Fibroblast of skin of right quadriceps (primary cell): ENCODE data around the gene HSPH1.

ENCODE experiments used
- DNase-seq: peaks from one replicate; pipeline ENCODE4 v3.0.0-alpha.2; 2013

HSPH1 gene

DNA sequence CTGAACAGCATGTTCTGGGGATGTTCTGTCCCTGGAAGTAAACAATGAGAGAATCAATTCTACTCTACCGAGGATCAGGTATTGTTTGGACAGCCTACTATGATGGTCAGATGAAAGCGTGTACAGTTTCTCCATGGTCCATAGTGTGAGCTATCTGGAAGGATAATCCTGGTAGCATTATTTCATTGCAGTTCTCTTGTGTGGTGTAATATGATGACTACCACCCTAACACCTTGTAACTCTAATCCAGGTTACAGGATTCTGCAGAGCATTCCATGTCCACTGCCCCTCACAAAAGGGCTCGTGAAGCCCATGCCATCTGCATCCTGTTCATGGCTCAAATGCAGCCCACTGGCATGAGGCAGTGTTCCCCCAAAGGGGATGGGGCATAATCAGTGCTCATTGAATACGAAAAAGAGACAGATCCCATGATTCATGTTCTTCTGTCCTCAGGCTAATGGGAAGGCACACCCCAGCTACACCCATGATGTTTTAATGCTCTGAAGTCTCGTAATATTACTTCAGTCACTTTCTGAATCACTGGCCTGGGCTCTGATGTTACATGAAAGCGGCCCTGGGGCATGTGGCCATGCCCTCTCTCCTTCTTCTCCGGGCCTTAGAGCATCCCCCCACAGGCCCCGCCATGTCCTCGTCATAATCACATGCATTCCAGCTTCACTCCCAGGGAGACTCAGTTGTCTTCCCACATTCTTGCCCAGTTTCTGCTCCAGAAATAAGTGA is 68.4 kb downstream of the HSPH1 start:
- DNase-seq, result no peak

DNA sequence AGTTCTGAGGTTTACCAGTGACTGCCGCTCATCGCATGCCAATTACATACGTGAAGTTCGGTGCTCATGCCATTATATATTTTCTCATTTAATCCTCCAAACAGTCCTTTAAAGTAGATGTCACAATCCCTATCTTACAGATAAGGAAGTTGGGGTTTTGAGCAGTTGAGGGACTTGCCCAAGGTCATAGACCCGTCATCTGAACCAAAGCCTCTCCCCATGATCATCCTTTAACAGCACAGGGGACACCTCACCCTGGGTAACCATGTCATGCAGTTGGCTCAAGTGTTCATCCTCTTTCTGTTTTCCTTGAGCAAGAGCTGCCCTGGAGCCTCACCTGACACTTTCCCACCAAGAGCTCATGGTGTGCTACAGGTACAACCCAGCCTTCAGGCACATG is 69.1 kb downstream of the HSPH1 start:
- no peak for DNase-seq

DNA sequence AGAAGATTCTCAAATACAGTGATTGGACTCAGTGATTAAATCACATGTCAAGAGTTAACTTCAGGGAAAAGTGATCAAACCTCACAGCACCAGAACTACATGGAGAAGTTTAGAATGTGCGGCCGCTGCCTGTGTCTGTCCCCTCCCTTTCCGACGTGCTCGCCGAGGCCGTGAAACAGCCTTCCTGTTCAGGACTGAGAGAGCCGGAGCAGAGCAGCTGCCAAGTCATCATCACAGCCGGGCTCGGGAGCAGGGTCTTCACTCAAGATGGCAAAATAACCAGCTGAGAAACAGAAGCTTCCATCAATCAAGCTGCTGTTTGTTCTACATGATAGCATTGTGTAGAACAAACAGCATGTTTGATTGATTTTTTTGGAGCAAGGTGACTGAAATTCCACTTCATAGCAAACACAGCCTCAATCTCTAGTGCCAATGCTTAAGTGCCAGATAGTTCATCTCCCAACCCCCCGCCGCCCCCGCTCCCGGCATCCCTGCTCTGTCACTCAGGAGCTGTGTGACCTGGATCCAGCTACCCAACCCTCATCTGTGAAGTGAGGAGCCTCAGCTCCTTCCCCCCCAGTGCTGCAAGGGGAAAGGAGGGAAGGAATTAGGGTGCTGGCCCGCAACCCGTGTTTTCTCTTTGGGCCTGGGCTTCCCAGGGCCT is 70.6 kb downstream of the HSPH1 start:
- peak; percentile 28 for DNase-seq

DNA sequence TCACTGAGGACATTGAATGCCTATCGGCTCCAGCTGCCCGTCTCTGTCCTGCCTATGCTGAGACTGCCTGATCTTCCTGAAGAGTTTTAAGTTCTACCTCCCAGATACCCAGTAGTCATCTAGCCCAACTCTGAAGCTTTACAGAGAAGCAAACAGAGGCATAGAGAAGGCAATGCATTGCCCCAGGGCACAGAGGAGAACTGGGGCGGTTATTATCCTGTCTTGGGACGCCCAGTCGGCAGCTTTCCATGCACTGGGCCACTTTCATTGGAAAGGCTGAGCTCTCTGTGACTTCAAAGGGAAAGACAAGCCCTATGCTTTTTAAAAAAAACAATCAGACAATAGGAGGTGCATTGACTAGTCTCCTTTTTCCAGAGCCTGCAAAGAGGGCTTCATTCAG is 71.6 kb downstream of the HSPH1 start:
- DNase-seq, result no peak

DNA sequence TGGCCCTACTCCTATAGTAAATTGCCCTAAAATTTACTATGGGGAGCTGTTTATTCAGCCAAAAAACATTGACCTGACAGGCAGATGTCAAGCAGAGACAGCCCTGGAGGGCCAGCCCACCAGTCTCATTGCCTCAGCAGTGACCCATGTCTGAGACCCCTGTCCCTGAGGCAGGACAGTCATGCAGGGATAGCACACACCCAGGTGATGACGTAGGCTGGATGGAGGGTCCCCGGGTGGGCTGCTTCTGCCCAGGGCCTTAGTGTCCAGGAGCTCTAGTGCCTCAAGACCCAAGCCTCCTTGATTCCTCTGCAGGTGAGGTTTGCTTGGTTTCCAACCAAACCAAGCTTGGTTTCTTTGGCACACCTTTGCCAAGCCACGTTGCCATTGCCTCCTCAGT is 72.1 kb downstream of the HSPH1 start:
- DNase-seq, result no peak

DNA sequence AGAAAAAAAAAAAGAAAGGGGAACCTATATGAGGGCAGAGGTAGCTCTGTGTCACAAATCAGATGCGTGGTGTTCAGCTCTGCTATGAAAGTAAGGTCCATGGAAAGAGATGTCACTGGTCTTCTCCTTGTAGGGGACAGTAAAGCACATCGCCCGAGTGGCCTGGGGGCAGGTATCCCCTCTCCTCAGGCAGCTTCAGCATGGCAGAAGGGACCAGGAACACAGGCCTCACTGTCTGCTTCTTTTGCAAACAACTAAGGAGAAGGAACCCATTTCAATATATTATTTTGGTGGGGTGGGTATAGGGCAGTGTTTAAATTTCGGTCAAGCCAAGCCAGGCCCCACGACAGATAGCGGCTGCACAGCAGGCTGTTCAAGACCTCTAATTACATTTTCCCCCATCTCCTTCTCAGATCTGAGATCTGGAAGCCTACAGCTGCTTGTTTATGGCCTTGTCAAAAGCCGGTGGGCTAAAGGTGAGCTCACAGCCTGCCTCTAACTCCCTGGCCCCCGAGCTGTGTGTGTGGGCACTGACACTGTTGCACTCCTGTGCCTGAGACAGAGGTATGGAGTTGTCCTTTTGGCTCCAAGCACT is 72.8 kb downstream of the HSPH1 start:
- DNase-seq, result no peak
